ENCODE results near the gene TENM4. TPM values are rescaled to one million over a fixed set of nuclear protein-coding genes. Genes with fewer than 3 reads are reported as not detected.

The TENM4 gene
- total and polyA plus RNA-seq, 2 of the 8 experiments (the other 6 are each of a cell fraction or from before 2014, with no cell fraction given) = 3.5 to 7.2 TPM

- no peak overlapping the region for H3K14ac ChIP-seq (ENCODE audit: insufficient read length)
- no peak overlapping the region for H3K4me3 ChIP-seq (ENCODE audit: extremely low read depth in 1 of 4, insufficient read depth in 2 of 4, low read depth in 3 of 4, low read length in 4 of 4)
- no peak overlapping the region for H2AFZ ChIP-seq (ENCODE audit: low read length)
- no peak overlapping the region for H3K4me2 ChIP-seq (ENCODE audit: insufficient read depth in 1 of 2, low read depth in 2 of 2, low read length in 2 of 2)
- H3K4me1 ChIP-seq (replicated peaks in 1 of 4; ENCODE audit: control insufficient read depth in 3 of 4, insufficient read depth in 4 of 4, low read length in 3 of 4) = no peaks in the 10 kb centered on the region
- no peak overlapping the region for H4K91ac ChIP-seq (replicated peaks; ENCODE audit: insufficient read length, low read length)
- H4K8ac ChIP-seq (ENCODE audit: extremely low read depth, insufficient read depth, low read length) = no peak overlapping the region
- no peaks in the 10 kb centered on the region for H3K79me2 ChIP-seq (ENCODE audit: control insufficient read depth in 1 of 2, insufficient read depth in 2 of 2, low read length in 2 of 2)
- no peaks in the 10 kb centered on the region for H3K79me1 ChIP-seq (ENCODE audit: low read depth, low read length)
- WGBS, 2 experiments (ENCODE audit: extremely low coverage in 1 of 2, insufficient coverage in 1 of 2, insufficient read length in 1 of 2, insufficient replicate concordance in 2 of 2, low coverage in 1 of 2, low lambda C conversion rate in 2 of 2, missing lambda C conversion rate in 1 of 2) = 85% methylated on average over 3 of the region's 3 CpGs; no CpG with 5 or more reads in 1 of the 2 experiments
- H3K27me3 ChIP-seq (replicated peaks in 1 of 4; ENCODE audit: control insufficient read depth in 3 of 4, extremely low read depth in 1 of 4, insufficient read depth in 3 of 4, low read length in 3 of 4) = peaks cover 0 to 1% (median 0%) of the 10 kb centered on the region in 4 experiments; a peak in 1 of 7 replicates
- DNase-seq (ENCODE audit: low read depth in 1 of 2, low spot score in 2 of 2) = no peak
- no peaks in the 10 kb centered on the region for H4K20me1 ChIP-seq (replicated peaks in 1 of 2; ENCODE audit: control insufficient read depth in 1 of 2, insufficient read depth in 2 of 2, low read length in 2 of 2)
- no peak overlapping the region for H3K18ac ChIP-seq (ENCODE audit: extremely low read depth, low read length)
- FAIRE-seq = no peak
- H3K56ac ChIP-seq (replicated peaks; ENCODE audit: insufficient read length, low read depth, low read length) = no peak overlapping the region
- H3K23me2 ChIP-seq (ENCODE audit: low read depth, low read length) = 0 out of 2 replicates have a peak, but pooled peaks cover 2% of the 10 kb centered on the region
- H3K36me3 ChIP-seq (ENCODE audit: control insufficient read depth in 2 of 4, insufficient read depth in 4 of 4, low read length in 3 of 4) = no peaks in the 10 kb centered on the region
- H4K5ac ChIP-seq (ENCODE audit: insufficient read length, low read depth, low read length) = no peak overlapping the region
- POLR2A ChIA-PET (ENCODE audit: partially characterized antibody) = no interaction called here
- H3K27ac ChIP-seq (ENCODE audit: low read depth, low read length) = no peak overlapping the region
- no peaks in the 10 kb centered on the region for H3K9me3 ChIP-seq (ENCODE audit: insufficient read depth in 2 of 2, low read depth in 1 of 2, low read length in 1 of 2)
- H3K4ac ChIP-seq (replicated peaks; ENCODE audit: insufficient read length, low read depth, low read length) = no peak overlapping the region
- H2AK5ac ChIP-seq (ENCODE audit: low read depth, low read length) = no peak overlapping the region
- H2BK20ac ChIP-seq (ENCODE audit: low read length) = no peak overlapping the region
- no peak overlapping the region for H2BK5ac ChIP-seq (ENCODE audit: low read depth, low read length)
- H2BK15ac ChIP-seq (ENCODE audit: low read length) = no peak overlapping the region
- H3K23ac ChIP-seq (ENCODE audit: insufficient read length) = no peak overlapping the region
- no peak for TF ChIP-seq TEAD4 (IDR thresholded peaks at IDR 0.05; ENCODE audit: low read depth, low read length)
- no peak for TF ChIP-seq SIX5 (IDR thresholded peaks at IDR 0.05; ENCODE audit: low read depth, low read length)
- no peak for TF ChIP-seq HDAC2 (IDR thresholded peaks at IDR 0.05; ENCODE audit: borderline replicate concordance in 1 of 2, low read depth in 2 of 2, low read length in 2 of 2)
- TF ChIP-seq ATF3 (IDR thresholded peaks at IDR 0.05; ENCODE audit: insufficient read depth, low read depth, low read length) = no peak
- TF ChIP-seq CEBPB (IDR thresholded peaks at IDR 0.05; ENCODE audit: low read depth, low read length) = no peak
- no peak for TF ChIP-seq EZH2 (IDR thresholded peaks at IDR 0.05; ENCODE audit: low read depth, low read length, severe bottlenecking)
- no peak for TF ChIP-seq POU5F1 (IDR thresholded peaks at IDR 0.05; ENCODE audit: low read depth, low read length)
- TF ChIP-seq TBP (IDR thresholded peaks at IDR 0.05; ENCODE audit: low read depth, low read length) = no peak
- no peak for TF ChIP-seq RNF2 (IDR thresholded peaks at IDR 0.05; ENCODE audit: borderline replicate concordance, low read depth, low read length, missing control alignments, poor library complexity, severe bottlenecking)
- CTCF ChIA-PET (ENCODE audit: partially characterized antibody) = interaction anchor here (0.6 to 4.4 kb wide), 18 partner anchors 11 to 272 kb away, joined by 3 to 32 read pairs (median 4); no protein-coding TSS in a partner anchor
- no peak overlapping the region for H2BK120ac ChIP-seq (replicated peaks; ENCODE audit: low read depth, low read length)
- H2BK12ac ChIP-seq (ENCODE audit: low read depth, low read length) = no peak overlapping the region
- H3K9ac ChIP-seq (replicated peaks in 1 of 4; ENCODE audit: extremely low read depth in 1 of 4, low read depth in 3 of 4, low read length in 3 of 4) = no peak overlapping the region
These were observed 600.6 kb downstream of the TENM4 start for GRCh38 chr11:78840200-78840599.
